ENCODE measurements around the gene KCNH1.

DNA sequence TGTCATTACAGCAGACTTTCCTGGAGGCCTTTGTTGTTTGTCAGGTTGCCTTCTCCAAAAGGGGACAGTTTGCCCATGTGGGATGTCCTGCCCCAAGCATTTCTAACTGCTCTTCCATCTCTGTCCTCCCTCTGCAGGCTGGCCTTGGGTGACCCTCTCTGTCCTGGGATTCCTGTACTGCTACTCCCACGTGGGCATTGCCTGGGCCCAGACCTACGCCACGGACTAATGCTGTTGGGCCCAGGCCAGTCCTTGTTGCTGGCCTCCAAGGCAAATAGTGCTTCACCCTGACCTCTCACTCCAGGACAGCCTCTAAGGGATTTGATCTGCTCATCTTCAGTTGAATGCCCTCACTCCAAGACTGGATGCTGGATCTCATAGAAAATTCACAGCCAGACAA, 459.8 kb downstream of the KCNH1 start:
- TF ChIP-seq, protein P1, sequence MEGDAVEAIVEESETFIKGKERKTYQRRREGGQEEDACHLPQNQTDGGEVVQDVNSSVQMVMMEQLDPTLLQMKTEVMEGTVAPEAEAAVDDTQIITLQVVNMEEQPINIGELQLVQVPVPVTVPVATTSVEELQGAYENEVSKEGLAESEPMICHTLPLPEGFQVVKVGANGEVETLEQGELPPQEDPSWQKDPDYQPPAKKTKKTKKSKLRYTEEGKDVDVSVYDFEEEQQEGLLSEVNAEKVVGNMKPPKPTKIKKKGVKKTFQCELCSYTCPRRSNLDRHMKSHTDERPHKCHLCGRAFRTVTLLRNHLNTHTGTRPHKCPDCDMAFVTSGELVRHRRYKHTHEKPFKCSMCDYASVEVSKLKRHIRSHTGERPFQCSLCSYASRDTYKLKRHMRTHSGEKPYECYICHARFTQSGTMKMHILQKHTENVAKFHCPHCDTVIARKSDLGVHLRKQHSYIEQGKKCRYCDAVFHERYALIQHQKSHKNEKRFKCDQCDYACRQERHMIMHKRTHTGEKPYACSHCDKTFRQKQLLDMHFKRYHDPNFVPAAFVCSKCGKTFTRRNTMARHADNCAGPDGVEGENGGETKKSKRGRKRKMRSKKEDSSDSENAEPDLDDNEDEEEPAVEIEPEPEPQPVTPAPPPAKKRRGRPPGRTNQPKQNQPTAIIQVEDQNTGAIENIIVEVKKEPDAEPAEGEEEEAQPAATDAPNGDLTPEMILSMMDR (conservative IDR thresholded peaks at IDR 0.05), result no peak
- no peak for TF ChIP-seq ZFX (IDR thresholded peaks at IDR 0.05)
